ENCODE data around the gene HECTD2.
"Not testable (repeated sequence)": the region's sequence is repeated elsewhere in the genome, so short reads cannot be mapped to it uniquely, and the experiment has no call there.

Gene HECTD2

GRCh38 chr10:91412354-91413087 lies 2.4 kb downstream of the HECTD2 start:
- no peak for DNase-seq (ENCODE audit: low spot score)

DNA sequence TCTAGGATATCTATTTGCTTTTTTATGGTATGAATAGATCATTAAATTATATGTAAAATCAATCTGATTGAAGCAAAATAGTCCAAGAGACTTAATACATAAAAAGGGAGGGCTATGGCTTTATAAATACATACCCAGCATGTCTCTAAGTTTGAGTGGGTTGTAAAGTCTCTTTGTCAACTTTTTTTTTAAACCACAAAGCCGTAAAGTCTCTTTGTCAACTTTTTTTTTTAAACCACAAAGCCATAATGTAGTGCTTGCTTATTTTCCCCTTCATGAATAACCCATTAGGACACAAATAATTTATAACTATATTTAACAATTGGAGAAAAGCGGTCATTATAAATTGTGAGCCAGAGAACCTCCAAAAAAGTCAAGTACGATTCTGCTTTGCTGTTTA lies 5.7 kb downstream of the HECTD2 start:
- no peak for DNase-seq (ENCODE audit: low spot score)

DNA sequence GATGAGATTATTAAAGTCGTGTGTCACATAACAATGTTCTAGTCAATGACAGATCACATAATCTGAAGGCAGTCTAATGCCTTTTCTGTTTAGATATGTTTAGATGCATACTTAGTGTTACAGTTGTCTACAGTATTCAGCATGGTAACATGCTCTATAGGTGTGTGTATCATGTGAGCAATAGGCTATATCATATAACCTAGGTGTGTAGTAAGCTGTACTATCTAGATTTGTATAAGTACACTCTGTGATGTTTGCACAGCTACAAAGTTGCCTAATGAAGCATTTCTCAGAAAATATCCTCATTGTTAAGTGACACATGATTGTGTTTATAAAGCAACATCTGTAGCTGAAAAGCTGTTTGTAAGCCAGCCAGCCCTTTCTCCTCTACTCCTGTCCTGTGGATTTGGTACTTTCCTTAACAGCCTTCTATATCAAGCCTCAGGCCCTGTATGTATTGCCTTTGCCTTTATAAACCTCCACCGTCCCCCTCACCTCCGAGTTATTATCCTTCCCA lies 6.3 kb downstream of the HECTD2 start:
- no peak for DNase-seq (ENCODE audit: low spot score)

DNA sequence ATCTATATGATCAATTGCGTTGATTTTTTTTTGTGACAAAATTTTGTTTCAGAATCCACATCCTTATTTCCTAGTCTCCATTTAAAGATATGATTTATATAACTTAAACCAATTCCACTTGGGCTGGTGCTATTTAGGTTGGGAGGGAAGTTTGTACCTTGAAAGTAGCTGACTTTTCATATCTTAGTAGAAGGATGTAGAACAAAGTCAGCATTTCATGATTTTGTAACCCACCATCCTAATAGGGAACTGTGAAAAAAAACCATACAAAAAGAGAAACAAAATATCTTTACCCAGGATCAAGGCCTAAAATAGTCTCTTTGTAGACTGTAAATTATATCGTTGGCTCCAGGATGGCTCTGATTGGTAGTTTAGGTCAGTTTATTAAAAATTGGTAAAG lies 8.3 kb downstream of the HECTD2 start:
- no peak for DNase-seq (ENCODE audit: low spot score)

- no peak for DNase-seq (ENCODE audit: low spot score)
Observed at GRCh38 chr10:91420868-91421267, 10.7 kb downstream of the HECTD2 start.

- no peak for DNase-seq (ENCODE audit: low spot score)
Observed at GRCh38 chr10:91422915-91423314, 12.8 kb downstream of the HECTD2 start.

- peak; percentile 35 for DNase-seq (ENCODE audit: low spot score)
Observed at GRCh38 chr10:91424016-91424415, 13.9 kb downstream of the HECTD2 start.

DNA sequence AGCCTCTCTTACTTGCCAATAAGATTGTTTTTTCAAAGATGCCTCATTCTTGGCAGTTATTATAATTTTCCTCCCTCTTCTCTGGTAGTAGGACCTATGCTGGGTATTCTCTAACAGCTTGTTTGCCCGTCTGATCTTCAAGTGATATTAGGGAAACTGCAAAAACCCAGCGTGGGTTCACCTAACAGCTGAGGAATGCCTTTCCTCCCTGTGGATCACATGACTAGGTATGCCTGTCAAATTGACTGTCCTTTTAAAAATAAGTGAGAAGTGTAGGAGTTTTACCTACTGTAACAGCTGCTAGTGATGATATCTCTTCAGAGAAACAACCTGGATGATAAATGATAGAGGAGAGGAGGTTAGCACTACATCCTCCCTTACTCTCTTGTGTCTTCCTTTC lies 22.0 kb downstream of the HECTD2 start:
- no peak for DNase-seq (ENCODE audit: low spot score)

DNA sequence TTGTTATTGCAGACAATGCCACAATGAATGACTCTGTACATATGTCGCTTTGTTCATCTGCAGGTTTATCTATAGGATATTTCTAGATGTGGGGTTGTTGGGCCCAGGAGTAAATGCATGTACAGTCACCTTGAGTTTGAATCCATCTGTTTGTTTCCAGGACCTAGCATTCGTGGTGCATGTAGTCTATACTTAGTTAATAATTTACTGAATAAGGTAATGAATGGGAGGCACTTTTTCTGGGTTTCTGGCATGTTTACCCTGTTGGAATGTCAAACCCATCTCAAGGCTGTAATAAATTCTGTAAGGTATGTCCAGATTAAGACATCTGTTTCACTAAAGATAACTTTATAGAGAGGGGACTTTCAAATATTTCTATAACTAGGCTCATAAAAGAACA lies 23.5 kb downstream of the HECTD2 start:
- DNase-seq (ENCODE audit: low spot score), result no peak

- no peak for DNase-seq (ENCODE audit: low spot score)
Observed at GRCh38 chr10:91434041-91434440, 23.9 kb downstream of the HECTD2 start.

DNA sequence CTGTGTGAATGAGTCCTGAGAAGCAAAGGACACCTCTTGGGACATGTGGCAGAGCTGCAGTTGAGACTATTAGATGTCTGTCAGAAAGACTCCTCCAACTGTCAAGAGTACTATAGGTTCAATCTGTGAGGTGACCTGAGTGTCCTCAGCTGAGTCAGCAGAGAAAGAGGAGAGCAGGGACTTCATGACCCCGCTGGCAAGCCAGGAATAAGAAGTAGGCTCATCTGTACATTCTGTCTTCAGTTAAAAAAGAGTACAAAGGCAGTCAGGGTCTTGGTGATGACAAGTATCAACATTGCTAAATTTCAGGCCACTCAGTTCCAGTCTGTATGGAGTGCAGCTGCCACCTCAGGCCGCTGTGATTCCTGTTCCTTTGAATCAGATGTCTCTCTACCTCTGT lies 25.1 kb downstream of the HECTD2 start:
- DNase-seq (ENCODE audit: low spot score), result no peak

DNA sequence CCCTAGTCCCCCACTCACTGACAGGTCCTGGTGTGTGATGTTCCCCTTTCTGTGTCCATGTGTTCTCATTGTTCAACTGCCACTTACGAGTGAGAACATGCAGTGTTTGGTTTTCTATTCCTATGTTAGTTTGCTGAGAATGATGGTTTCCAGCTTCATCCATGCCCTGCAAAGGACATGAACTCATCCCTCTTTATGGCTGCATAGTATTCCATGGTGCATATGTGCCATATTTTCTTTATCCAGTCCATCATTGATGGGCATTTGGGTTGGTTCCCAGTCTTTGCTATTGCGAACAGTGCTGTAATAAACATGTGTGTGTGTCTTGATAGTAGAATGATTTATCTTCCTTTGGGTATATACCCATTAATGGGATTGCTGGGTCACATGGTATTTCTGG lies 28.1 kb downstream of the HECTD2 start:
- not testable (repeated sequence) for DNase-seq (ENCODE audit: low spot score)

DNA sequence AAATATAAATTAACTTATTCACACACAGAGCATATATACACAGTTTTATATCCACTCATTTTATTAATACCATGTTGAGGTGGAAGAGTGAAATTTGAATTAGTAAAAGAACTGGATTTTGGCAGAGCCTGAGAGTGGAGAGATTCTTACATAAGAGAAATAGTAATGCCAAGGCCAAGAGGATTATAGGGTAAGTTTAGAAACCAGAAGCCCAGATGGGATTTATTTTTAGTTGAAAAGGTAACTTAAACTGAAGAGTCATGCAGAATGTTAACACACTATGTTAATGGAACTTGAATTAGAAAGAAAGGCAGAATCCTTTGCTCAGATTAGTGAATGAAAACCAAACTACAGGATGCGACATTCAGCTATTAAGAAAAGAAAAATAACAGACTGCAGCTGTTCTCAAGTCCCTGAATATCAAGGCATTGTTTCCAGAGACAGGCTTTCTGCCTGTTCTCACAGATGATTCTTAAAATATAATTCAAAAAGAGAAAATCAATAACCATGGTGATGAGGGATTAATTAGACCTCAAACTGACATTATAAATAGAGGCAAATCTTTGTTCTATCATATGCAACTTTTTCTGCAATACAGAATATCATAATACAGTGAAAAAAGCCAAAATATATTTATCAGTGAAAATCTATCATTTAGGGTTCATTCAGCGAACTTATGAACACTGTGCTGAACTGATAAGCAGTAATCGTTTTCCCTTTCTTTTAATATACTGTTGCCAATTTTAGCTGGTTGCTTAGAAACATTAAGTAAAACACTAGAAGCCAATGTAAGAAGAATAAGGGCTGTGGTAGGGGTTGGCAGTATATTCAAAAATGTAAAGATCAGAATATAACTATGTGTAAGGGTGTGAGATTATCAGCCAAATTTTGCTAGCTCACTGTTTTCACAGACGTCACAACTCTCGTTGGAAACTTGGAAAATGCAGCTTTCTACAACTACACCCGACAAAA lies 34.4 kb downstream of the HECTD2 start:
- no peak for DNase-seq (ENCODE audit: low spot score)

DNA sequence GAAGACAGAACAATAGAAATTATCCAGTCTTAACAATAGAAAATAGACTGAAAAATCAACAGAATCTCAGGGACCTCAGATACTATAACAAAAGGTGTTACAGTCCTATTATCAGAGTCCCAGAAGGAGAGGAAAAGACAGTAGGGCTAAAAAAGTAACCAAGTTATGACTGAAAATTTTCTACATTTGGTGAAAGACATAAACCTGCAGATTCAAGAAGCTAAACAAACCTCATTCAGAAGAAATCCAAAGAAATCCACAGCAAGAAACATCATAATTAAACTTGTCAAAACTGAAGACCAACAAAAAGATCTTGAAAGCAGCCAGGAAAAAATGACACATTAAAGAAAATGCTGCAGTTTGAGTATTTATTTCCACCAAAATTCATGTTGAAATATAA lies 41.9 kb downstream of the HECTD2 start:
- DNase-seq (ENCODE audit: low spot score), result no peak

DNA sequence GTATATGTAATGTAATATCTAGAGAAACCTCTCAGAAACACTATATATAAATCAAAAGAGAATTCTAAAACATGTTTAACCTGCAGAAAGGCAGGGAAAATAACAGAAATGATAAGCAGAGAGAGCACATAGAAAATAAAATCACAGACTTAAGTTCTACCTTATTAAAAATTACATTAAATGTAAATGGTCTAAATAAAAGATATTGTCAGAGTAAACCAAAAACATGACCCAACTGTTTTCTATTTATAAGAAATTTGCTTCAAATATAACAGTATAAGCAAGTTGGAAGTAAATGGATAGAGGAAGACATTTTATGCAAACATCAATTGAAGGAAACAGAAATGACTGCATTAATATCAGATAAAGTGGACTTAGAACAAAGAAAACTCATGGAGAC lies 43.4 kb downstream of the HECTD2 start:
- DNase-seq (ENCODE audit: low spot score), result no peak

GRCh38 chr10:91455135-91455534 lies 45.0 kb downstream of the HECTD2 start:
- DNase-seq (ENCODE audit: low spot score), result not testable (repeated sequence)

DNA sequence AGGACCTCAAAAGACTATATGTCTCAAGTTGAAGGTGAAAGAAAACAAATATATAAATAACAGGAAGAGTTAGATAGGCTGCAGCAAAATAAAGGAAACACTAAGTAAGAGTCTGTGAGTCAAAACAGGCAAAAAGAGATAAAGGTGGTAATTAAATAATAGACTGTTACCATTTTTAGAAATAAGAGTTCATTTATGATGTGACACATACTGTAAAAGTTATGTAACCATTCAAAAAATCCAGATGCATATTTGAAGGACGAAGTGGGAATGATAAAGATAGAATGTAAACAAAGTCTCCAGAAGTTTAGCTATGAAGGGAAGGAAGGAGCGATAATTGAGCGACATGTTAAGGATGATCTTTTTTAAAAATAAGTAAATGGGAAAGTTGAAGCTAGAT lies 50.5 kb downstream of the HECTD2 start:
- DNase-seq (ENCODE audit: low spot score), result no peak

GRCh38 chr10:91462423-91462822 lies 52.3 kb downstream of the HECTD2 start:
- no peak for DNase-seq (ENCODE audit: low spot score)

- DNase-seq (ENCODE audit: low spot score), result no peak
Observed at GRCh38 chr10:91464500-91464899, 54.4 kb downstream of the HECTD2 start.

DNA sequence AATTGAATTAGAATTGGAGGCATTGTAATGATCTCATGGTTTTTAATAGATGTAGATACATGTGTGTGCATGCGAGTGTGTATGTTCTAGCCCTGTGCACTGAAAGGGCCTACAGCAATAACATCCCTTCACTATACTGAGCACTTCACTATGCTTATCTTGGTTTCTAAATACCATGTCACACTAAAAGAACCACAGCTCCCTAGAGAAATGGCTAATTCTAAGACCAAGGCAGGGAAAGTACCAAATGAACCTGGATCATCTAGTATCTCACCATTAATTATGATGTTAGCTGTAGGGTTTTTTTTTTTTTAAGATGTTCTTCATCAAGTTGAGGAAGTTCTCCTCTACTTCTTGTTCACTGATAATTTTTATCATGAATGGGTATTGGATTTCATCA lies 55.1 kb downstream of the HECTD2 start:
- no peak for DNase-seq (ENCODE audit: low spot score)

DNA sequence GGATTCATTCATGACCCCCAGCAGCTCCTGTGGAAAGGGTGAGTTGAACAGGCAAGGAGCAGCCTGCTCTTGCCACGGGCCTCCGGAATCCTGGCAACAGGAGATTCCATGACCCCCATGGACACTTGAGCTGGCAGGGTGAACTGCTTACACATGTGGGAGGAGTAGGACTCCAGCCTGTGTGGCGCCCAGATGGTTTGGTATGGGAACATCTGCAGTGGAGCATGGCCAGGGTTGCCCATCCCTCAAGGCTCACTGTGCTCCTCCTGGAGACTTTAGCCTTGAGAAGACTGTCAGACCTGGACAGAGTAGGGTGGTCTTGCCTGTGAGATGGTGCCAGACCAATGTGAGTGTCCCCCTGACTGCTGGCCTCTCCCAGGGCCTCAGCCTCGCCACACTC lies 57.0 kb downstream of the HECTD2 start:
- DNase-seq (ENCODE audit: low spot score), result no peak

DNA sequence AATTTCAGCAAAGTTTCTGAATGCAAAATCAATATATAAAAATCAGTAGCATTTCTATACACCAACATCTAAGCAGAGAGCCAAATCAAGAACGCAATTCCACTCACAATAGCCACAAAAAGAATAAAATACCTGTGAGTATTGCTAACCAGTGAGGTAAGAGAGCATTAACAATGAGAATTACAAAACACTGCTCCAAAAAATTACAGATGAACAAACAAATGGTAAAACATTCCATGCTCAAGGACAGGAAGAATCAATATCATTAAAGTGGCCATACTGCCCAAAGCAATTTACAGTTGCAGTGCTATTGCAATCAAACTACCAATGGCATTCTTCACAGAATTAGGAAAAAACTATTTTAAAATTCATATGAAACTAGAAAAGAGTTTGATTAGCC lies 61.5 kb downstream of the HECTD2 start:
- DNase-seq (ENCODE audit: low spot score), result no peak

GRCh38 chr10:91472911-91473310 lies 62.8 kb downstream of the HECTD2 start:
- no peak for DNase-seq (ENCODE audit: low spot score)

All from cerebellar cortex (tissue), 1 donor.